H9 (cell line): Measurements from ENCODE around the gene PRR23C. TPM values are rescaled to one million over a fixed set of nuclear protein-coding genes. Genes with fewer than 3 reads are reported as not detected.

ENCODE experiments used
- DNase-seq: peaks from one replicate; pipeline ENCODE4 v3.0.0-alpha.2; 2017
- H2AFZ ChIP-seq: one replicate; pipeline ENCODE4 v1.6.1; 2013; ENCODE audit warnings: mild to moderate bottlenecking, low read length, control low read depth, moderate library complexity
- H2AK5ac ChIP-seq: 2 replicates; pipeline ENCODE4 v1.6.1; 2013; ENCODE audit warnings: low read length, control low read depth, mixed read lengths; ENCODE audit not compliant: insufficient read length
- H2BK120ac ChIP-seq: one replicate; pipeline ENCODE4 v1.6.1; 2013; ENCODE audit warnings: low read depth, mild to moderate bottlenecking, low read length, control low read depth, inconsistent platforms; ENCODE audit not compliant: poor library complexity, severe bottlenecking
- H2BK12ac ChIP-seq: 2 replicates; pipeline ENCODE4 v1.6.1; 2013; ENCODE audit warnings: low read length, control low read depth, mixed read lengths, low read depth; ENCODE audit not compliant: insufficient read length
- H2BK15ac ChIP-seq: 2 replicates; pipeline ENCODE4 v1.6.1; 2013; ENCODE audit warnings: low read depth, low read length, control low read depth
- H2BK20ac ChIP-seq: one replicate; pipeline ENCODE4 v1.6.1; 2013; ENCODE audit warnings: low read depth, mild to moderate bottlenecking, low read length, control low read depth, inconsistent platforms; ENCODE audit not compliant: poor library complexity, severe bottlenecking
- H2BK5ac ChIP-seq: 2 replicates; pipeline ENCODE4 v1.6.1; 2013; ENCODE audit warnings: low read length, control low read depth, mixed read lengths; ENCODE audit not compliant: insufficient read length
- H3K14ac ChIP-seq: 2 replicates; pipeline ENCODE4 v1.6.1; 2013; ENCODE audit warnings: low read length, control low read depth; ENCODE audit not compliant: insufficient read depth
- H3K18ac ChIP-seq: 2 replicates; pipeline ENCODE4 v1.6.1; 2013; ENCODE audit warnings: low read depth, mild to moderate bottlenecking, mixed read lengths, low read length, control low read depth; ENCODE audit not compliant: insufficient read length
- H3K23ac ChIP-seq: 2 replicates; pipeline ENCODE4 v1.6.1; 2013; ENCODE audit warnings: low read length, control low read depth, mixed read lengths, low read depth; ENCODE audit not compliant: insufficient read length
- H3K23me2 ChIP-seq: 2 replicates; pipeline ENCODE4 v1.6.1; 2013; ENCODE audit warnings: low read depth, mild to moderate bottlenecking, mixed read lengths, low read length, control low read depth; ENCODE audit not compliant: insufficient read length, poor library complexity, severe bottlenecking
- H3K27ac ChIP-seq: 2 replicates; pipeline ENCODE4 v1.5.1; 2013; ENCODE audit warnings: low read length, control low read depth, mixed read lengths, low read depth; ENCODE audit not compliant: insufficient read length
- H3K27me3 ChIP-seq: 2 replicates; pipeline ENCODE4 v1.6.1; 2013; ENCODE audit warnings: low read length, control low read depth, inconsistent platforms; ENCODE audit not compliant: insufficient read depth
- H3K4ac ChIP-seq: 2 replicates; pipeline ENCODE4 v1.6.1; 2013; ENCODE audit warnings: low read depth, mild to moderate bottlenecking, control low read depth, inconsistent platforms, low read length, moderate library complexity
- H3K4me1 ChIP-seq: 2 replicates; pipeline ENCODE4 v1.6.1; 2013; ENCODE audit warnings: low read length, control low read depth, inconsistent platforms; ENCODE audit not compliant: insufficient read depth
- H3K4me2 ChIP-seq: 2 replicates; pipeline ENCODE4 v1.6.1; 2013; ENCODE audit warnings: low read length, control low read depth, mixed read lengths; ENCODE audit not compliant: insufficient read length, insufficient read depth
- H3K56ac ChIP-seq: 2 replicates; pipeline ENCODE4 v1.6.1; 2013; ENCODE audit warnings: low read depth, mild to moderate bottlenecking, mixed read lengths, low read length, control low read depth; ENCODE audit not compliant: insufficient read length
- H3K79me1 ChIP-seq: 2 replicates; pipeline ENCODE4 v1.6.1; 2013; ENCODE audit warnings: low read depth, mild to moderate bottlenecking, moderate library complexity, low read length, control low read depth, inconsistent platforms; ENCODE audit not compliant: insufficient read depth, poor library complexity, severe bottlenecking
- H3K79me2 ChIP-seq: 2 replicates; pipeline ENCODE4 v1.6.1; 2013; ENCODE audit warnings: low read length, control low read depth, inconsistent platforms; ENCODE audit not compliant: insufficient read depth
- H3K9ac ChIP-seq: 2 replicates; pipeline ENCODE4 v1.6.1; 2013; ENCODE audit warnings: low read length, control low read depth, mixed read lengths; ENCODE audit not compliant: insufficient read length; ENCODE audit errors: extremely low read depth
- H3K9me3 ChIP-seq: one replicate; pipeline ENCODE4 v1.6.1; 2013; ENCODE audit warnings: low read depth, low read length, inconsistent platforms; ENCODE audit not compliant: control insufficient read depth
- H3T11ph ChIP-seq: one replicate; pipeline ENCODE4 v1.6.1; 2013; ENCODE audit warnings: mild to moderate bottlenecking, low read length, control low read depth, inconsistent platforms
- H4K20me1 ChIP-seq: one replicate; pipeline ENCODE4 v1.6.1; 2013; ENCODE audit not compliant: control insufficient read depth, insufficient read length, insufficient read depth
- H4K5ac ChIP-seq: 2 replicates; pipeline ENCODE4 v1.6.1; 2013; ENCODE audit warnings: low read depth, mild to moderate bottlenecking, mixed read lengths, low read length, control low read depth; ENCODE audit not compliant: insufficient read length
- H4K8ac ChIP-seq: replicated peaks from 2 replicates; pipeline ENCODE4 v1.6.1; 2013; ENCODE audit warnings: low read length, control low read depth, mixed read lengths, low read depth; ENCODE audit not compliant: insufficient read length
- H4K91ac ChIP-seq: 2 replicates; pipeline ENCODE4 v1.6.1; 2013; ENCODE audit warnings: low read depth, mild to moderate bottlenecking, moderate library complexity, mixed read lengths, low read length, control low read depth; ENCODE audit not compliant: insufficient read length
- H3K27ac Mint-ChIP-seq, 3 experiments: 2 replicates in 2 of 3; 3 replicates in 1 of 3; pipeline ENCODE4 v1.8.0; 2020 to 2021; ENCODE audit warnings: mixed read lengths in 3 of 3, mild to moderate bottlenecking in 1 of 3, moderate library complexity in 1 of 3
- H3K27me3 Mint-ChIP-seq: 2 replicates; pipeline ENCODE4 v1.8.0; 2021; ENCODE audit warnings: low read depth, mild to moderate bottlenecking, moderate library complexity, mixed read lengths
- H3K36me3 Mint-ChIP-seq, 3 experiments: 2 replicates in 2 of 3; 3 replicates in 1 of 3; pipeline ENCODE4 v1.8.0; 2020 to 2021; ENCODE audit warnings: low read depth in 3 of 3, mixed read lengths in 3 of 3; ENCODE audit not compliant: insufficient read depth in 1 of 3
- H3K4me1 Mint-ChIP-seq, 2 experiments: 2 replicates each; pipeline ENCODE4 v1.8.0; 2020; ENCODE audit warnings: mixed read lengths in 2 of 2
- H3K4me3 Mint-ChIP-seq, 2 experiments: 2 replicates in 1 of 2; 3 replicates in 1 of 2; pipeline ENCODE4 v1.8.0; 2020 to 2021; ENCODE audit warnings: mild to moderate bottlenecking in 2 of 2, mixed read lengths in 2 of 2, moderate library complexity in 1 of 2
- H3K9me3 Mint-ChIP-seq, 2 experiments: 2 replicates in 1 of 2; 3 replicates in 1 of 2; pipeline ENCODE4 v1.8.0; 2020; ENCODE audit warnings: mild to moderate bottlenecking in 2 of 2, mixed read lengths in 2 of 2, moderate library complexity in 1 of 2
- CTCF ChIP-seq: fragments of 200-600 bp; sonication (generic); conservative IDR thresholded peaks from 3 replicates; pipeline ENCODE4 v1.8.0; 2021; ENCODE audit warnings: antibody characterized with exemption, mild to moderate bottlenecking
- WGBS: extraction: QIAGEN DNeasy Blood & Tissue Kit; methylation state at CpG from one replicate; pipeline ENCODE4 v1.1.7; 2013; ENCODE audit warnings: missing lambda C conversion rate, low lambda C conversion rate, mixed read lengths; ENCODE audit not compliant: insufficient read length; ENCODE audit errors: extremely low coverage; 5-methylcytosine and 5-hydroxymethylcytosine counted together
- total RNA-seq: library from RNA; stranded (reverse); gene quantifications from 2 replicates; pipeline ENCODE4 v1.2.1, GENCODE V29; 2021

The PRR23C gene
- total RNA-seq, 1 experiment from 2014 or later, result not detected

DNA sequence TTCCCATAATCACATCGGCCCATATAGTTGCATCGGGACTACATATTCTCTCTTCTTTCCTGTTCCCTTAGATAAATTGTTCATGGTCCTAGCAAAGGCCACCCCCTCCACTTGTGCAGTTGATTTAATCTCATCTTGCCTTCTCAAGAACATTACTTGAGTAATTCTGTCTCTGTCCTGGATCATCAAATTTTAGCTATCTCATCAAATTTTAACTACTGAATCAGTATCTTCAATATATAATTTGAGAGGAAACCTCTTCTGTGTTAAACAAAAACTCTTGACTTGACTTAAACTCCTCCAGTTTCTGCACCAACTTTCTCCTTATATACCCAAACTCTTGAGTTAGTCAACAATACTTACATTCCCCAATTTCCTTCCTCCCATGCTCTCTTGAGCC lies 19.7 kb downstream of the PRR23C start:
- Histone ChIP-seq H3K4ac (no peak overlapping the region), H3K4me1 (no peaks in the 10 kb centered on the region), H3K4me2 (no peak overlapping the region), H4K8ac (no peak overlapping the region), H4K20me1 (no peaks in the 10 kb centered on the region), H2AK5ac (no peak overlapping the region), H2BK15ac (no peak overlapping the region), H3K23ac (no peak overlapping the region), H4K91ac (no peak overlapping the region), H2BK12ac (no peak overlapping the region), H3K56ac (no peak overlapping the region), H3K27me3 (no peaks in the 10 kb centered on the region), H2AFZ (no peak overlapping the region), H3K79me1 (no peaks in the 10 kb centered on the region), H2BK120ac (no peak overlapping the region), H3K18ac (no peak overlapping the region), H4K5ac (no peak overlapping the region), H3T11ph (no peak overlapping the region), H3K27ac (no peak overlapping the region), H3K79me2 (no peaks in the 10 kb centered on the region), H3K9ac (no peak overlapping the region), H3K23me2 (no peaks in the 10 kb centered on the region), H3K14ac (no peak overlapping the region), H2BK20ac (no peak overlapping the region), H2BK5ac (no peak overlapping the region), H3K9me3 (no peaks in the 10 kb centered on the region)
- Mint-ChIP-seq H3K27ac (no peak overlapping the region), H3K9me3 (peaks cover 6 to 11% of the 10 kb centered on the region in 2 experiments; a peak in 4 of 5 replicates), H3K36me3 (no peaks in the 10 kb centered on the region), H3K4me3 (no peak overlapping the region), H3K27me3 (peaks cover 20% of the 10 kb centered on the region), H3K4me1 (no peaks in the 10 kb centered on the region)
- no peak for DNase-seq
- no CpG with 5 or more reads among the region's 2 CpGs for WGBS
- TF ChIP-seq CTCF, result no peak
